ENCODE measurements around the gene ZCCHC14. TPM values are rescaled to one million over a fixed set of nuclear protein-coding genes. Genes with fewer than 3 reads are reported as not detected.

ZCCHC14 gene
- total and polyA plus RNA-seq, 2 donors (not counting 1 experiment from before 2014, with no cell fraction given): 0.70 to 4.4 TPM

DNA sequence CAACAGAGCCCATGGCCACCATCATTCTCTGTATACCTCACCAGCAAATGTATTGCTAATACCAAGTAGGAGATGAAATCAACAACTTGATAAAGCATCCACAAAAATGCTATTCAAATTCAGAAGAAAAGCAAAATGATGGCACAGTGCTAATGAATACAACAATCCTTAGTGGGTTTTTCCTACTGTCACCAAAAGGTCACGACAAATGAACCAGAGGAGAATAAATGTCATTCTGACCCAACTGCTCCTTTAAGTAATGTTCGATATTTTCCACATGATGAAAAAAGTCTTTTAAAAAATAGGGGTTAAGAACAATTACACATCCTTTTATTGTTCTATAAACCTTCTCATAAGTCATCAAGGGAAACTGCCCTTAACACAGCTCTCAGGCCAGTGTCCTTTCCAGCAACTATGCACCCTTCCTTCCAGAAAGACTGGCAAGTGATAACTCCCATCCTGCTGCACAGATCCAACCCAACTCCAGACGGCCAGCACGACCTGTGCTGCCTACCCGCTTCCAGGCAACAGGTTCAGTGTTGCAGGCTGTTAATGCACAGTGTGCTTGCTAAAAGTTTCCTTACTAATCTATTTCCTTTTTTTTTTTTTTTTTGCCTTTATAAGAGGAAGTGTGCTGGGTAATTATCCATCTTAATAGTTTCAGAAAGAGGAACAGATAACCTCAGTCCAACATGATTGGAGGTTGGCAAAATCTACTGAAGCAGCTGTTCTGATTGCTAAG, 124.6 kb downstream of the ZCCHC14 start:
- no peak overlapping the region for H3K27ac ChIP-seq (ENCODE audit: low read length in 2 of 2)
- H3K27me3 ChIP-seq (replicated peaks in 1 of 4; ENCODE audit: control extremely low read depth in 1 of 4, control insufficient read depth in 3 of 4, insufficient read depth in 4 of 4, low read length in 3 of 4): no peaks in the 10 kb centered on the region
- no CpG with 5 or more reads among the region's 5 CpGs for WGBS (ENCODE audit: insufficient coverage)
- no peak overlapping the region for H3K27ac Mint-ChIP-seq
- no peaks in the 10 kb centered on the region for H3K9me3 Mint-ChIP-seq (ENCODE audit: insufficient read depth)
- H3K4me2 ChIP-seq (replicated peaks; ENCODE audit: low read depth, low read length, poor library complexity, severe bottlenecking): peak overlapping the region; percentile 9
- POLR2A ChIA-PET: interaction anchor here (0.8 kb wide), 1 partner anchor 21 kb away, joined by 6 read pairs; no protein-coding TSS in a partner anchor
- H3K9me3 ChIP-seq (ENCODE audit: control extremely low read depth in 1 of 3, control insufficient read depth in 2 of 3, insufficient read depth in 1 of 3, low read length in 2 of 3): no peaks in the 10 kb centered on the region
- peaks cover 91% of the 10 kb centered on the region for H3K79me2 ChIP-seq (ENCODE audit: control insufficient read depth, insufficient read depth, low read length)
- no peaks in the 10 kb centered on the region for H3K27me3 Mint-ChIP-seq
- peaks cover 91% of the 10 kb centered on the region for H4K20me1 ChIP-seq (ENCODE audit: control insufficient read depth, insufficient read depth, low read length, poor library complexity, severe bottlenecking)
- intact Hi-C loops (cut with micrococcal nuclease): no loop called here
- DNase-seq (peak; percentile 35), ATAC-seq (ENCODE audit: low read depth) (peak; percentile 58)
- H3K4me3 ChIP-seq (ENCODE audit: control extremely low read depth in 1 of 5, extremely low read depth in 1 of 5, insufficient read depth in 1 of 5, low read depth in 2 of 5, low read length in 4 of 5): no peak overlapping the region
- no peak overlapping the region for H2AFZ ChIP-seq (ENCODE audit: insufficient read depth, low read depth, low read length, poor library complexity, severe bottlenecking)
- no peak for TF ChIP-seq EZH2 (IDR thresholded peaks at IDR 0.05; ENCODE audit: borderline replicate concordance, insufficient read depth, low read depth, low read length, poor library complexity, severe bottlenecking)
- TF ChIP-seq, protein P1, sequence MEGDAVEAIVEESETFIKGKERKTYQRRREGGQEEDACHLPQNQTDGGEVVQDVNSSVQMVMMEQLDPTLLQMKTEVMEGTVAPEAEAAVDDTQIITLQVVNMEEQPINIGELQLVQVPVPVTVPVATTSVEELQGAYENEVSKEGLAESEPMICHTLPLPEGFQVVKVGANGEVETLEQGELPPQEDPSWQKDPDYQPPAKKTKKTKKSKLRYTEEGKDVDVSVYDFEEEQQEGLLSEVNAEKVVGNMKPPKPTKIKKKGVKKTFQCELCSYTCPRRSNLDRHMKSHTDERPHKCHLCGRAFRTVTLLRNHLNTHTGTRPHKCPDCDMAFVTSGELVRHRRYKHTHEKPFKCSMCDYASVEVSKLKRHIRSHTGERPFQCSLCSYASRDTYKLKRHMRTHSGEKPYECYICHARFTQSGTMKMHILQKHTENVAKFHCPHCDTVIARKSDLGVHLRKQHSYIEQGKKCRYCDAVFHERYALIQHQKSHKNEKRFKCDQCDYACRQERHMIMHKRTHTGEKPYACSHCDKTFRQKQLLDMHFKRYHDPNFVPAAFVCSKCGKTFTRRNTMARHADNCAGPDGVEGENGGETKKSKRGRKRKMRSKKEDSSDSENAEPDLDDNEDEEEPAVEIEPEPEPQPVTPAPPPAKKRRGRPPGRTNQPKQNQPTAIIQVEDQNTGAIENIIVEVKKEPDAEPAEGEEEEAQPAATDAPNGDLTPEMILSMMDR (IDR thresholded peaks at IDR 0.05): no peak
- peaks cover 22% of the 10 kb centered on the region for H3K4me1 Mint-ChIP-seq
- peaks cover 0 to 15% of the 10 kb centered on the region in 2 experiments for H3K36me3 ChIP-seq (replicated peaks in 1 of 2; ENCODE audit: control extremely low read depth in 1 of 2, control insufficient read depth in 1 of 2, extremely low read depth in 1 of 2, insufficient read depth in 2 of 2, low read length in 1 of 2)
- H3K4me3 Mint-ChIP-seq: peak overlapping the region; percentile 16
- CTCF ChIA-PET: interaction anchor here (1.8 kb wide), 1 partner anchor 26 kb away, joined by 4 read pairs; no protein-coding TSS in a partner anchor
- H3K4me1 ChIP-seq (ENCODE audit: control insufficient read depth in 2 of 2, insufficient read depth in 2 of 2, low read length in 2 of 2): peaks cover 6 to 11% of the 10 kb centered on the region in 2 donors
- no peak overlapping the region for H3K9ac ChIP-seq (ENCODE audit: low read length)

DNA sequence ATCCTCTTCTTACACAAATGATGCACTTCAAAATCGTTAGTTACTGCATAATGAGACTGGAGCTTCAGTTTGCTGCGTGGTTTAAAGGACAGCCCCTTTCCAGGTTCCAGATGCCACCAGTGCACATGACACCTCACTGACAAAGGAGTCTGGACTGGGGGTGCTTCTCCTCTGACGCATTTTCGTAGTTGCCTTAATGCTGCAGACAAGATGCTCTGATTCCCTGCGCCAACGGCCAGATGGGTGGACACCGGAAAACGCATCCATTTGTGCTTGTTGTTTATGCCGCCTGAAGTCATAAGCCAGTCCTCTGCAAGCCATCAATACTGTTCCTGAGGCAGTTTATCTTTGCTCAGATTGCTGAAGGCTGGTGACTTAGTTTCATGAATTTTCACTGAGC, 125.3 kb downstream of the ZCCHC14 start:
- ATAC-seq (ENCODE audit: low read depth): no peak
- H3K9me3 ChIP-seq (ENCODE audit: control extremely low read depth in 1 of 3, control insufficient read depth in 2 of 3, insufficient read depth in 1 of 3, low read length in 2 of 3): no peaks in the 10 kb centered on the region
- Mint-ChIP-seq H3K9me3 (ENCODE audit: insufficient read depth) (no peaks in the 10 kb centered on the region), H3K4me3 (no peak overlapping the region), H3K27ac (no peak overlapping the region), H3K4me1 (peaks cover 22% of the 10 kb centered on the region), H3K27me3 (no peaks in the 10 kb centered on the region)
- CTCF ChIA-PET: no interaction called here
- peaks cover 87% of the 10 kb centered on the region for H4K20me1 ChIP-seq (ENCODE audit: control insufficient read depth, insufficient read depth, low read length, poor library complexity, severe bottlenecking)
- H3K4me2 ChIP-seq (replicated peaks; ENCODE audit: low read depth, low read length, poor library complexity, severe bottlenecking): no peak overlapping the region
- POLR2A ChIA-PET: no interaction called here
- no peak for TF ChIP-seq EZH2 (IDR thresholded peaks at IDR 0.05; ENCODE audit: borderline replicate concordance, insufficient read depth, low read depth, low read length, poor library complexity, severe bottlenecking)
- TF ChIP-seq, protein P1 (IDR thresholded peaks at IDR 0.05): no peak
- H3K36me3 ChIP-seq (replicated peaks in 1 of 2; ENCODE audit: control extremely low read depth in 1 of 2, control insufficient read depth in 1 of 2, extremely low read depth in 1 of 2, insufficient read depth in 2 of 2, low read length in 1 of 2): peaks cover 0 to 15% of the 10 kb centered on the region in 2 experiments
- no peaks in the 10 kb centered on the region for H3K27me3 ChIP-seq (replicated peaks in 1 of 4; ENCODE audit: control extremely low read depth in 1 of 4, control insufficient read depth in 3 of 4, insufficient read depth in 4 of 4, low read length in 3 of 4)
- peaks cover 89% of the 10 kb centered on the region for H3K79me2 ChIP-seq (ENCODE audit: control insufficient read depth, insufficient read depth, low read length)
- DNase-seq: no peak
- no peak overlapping the region for H2AFZ ChIP-seq (ENCODE audit: insufficient read depth, low read depth, low read length, poor library complexity, severe bottlenecking)
- WGBS (ENCODE audit: insufficient coverage): 97% methylated on average over 9 of the region's 9 CpGs
- H3K4me3 ChIP-seq (ENCODE audit: control extremely low read depth in 1 of 5, extremely low read depth in 1 of 5, insufficient read depth in 1 of 5, low read depth in 2 of 5, low read length in 4 of 5): no peak overlapping the region
- intact Hi-C loops (cut with micrococcal nuclease): no loop called here
- H3K4me1 ChIP-seq (ENCODE audit: control insufficient read depth in 2 of 2, insufficient read depth in 2 of 2, low read length in 2 of 2): peaks cover 6 to 11% of the 10 kb centered on the region in 2 donors
- H3K9ac ChIP-seq (ENCODE audit: low read length): no peak overlapping the region
- H3K27ac ChIP-seq (ENCODE audit: low read length in 2 of 2): no peak overlapping the region

All from B cell (primary cell).